SK-N-SH (cell line): ENCODE measurements around the gene TAMALIN.

Source experiments
- CHD2 ChIP-seq: fragments of 150-350 bp; IDR thresholded peaks from 2 replicates; pipeline ENCODE4 v1.6.1; 2018; ENCODE audit warnings: low read length; ENCODE audit not compliant: partially characterized antibody
- EP300 ChIP-seq, 2 experiments: IDR thresholded peaks; 2 replicates each; pipeline versions ENCODE4 v1.4.0 to v1.6.1; 2012; ENCODE audit warnings: borderline replicate concordance in 1 of 2, low read depth in 1 of 2, low read length in 1 of 2
- JUND ChIP-seq: IDR thresholded peaks from 2 replicates; pipeline ENCODE4 v1.4.0; 2012
- MXI1 ChIP-seq: IDR thresholded peaks from 2 replicates; pipeline ENCODE4 v1.6.1; 2012; ENCODE audit warnings: mild to moderate bottlenecking, low read depth, low read length, improper control_type of control experiment
- POLR2AphosphoS5 ChIP-seq: IDR thresholded peaks from 2 replicates; pipeline ENCODE4 v1.6.1; 2012; ENCODE audit warnings: low read depth, low read length
- RXRA ChIP-seq: IDR thresholded peaks from 2 replicates; pipeline ENCODE4 v1.4.0; 2012; ENCODE audit warnings: low read depth, mild to moderate bottlenecking, borderline replicate concordance
- TF ChIP-seq, protein P1 (sequence below): fragments of 150-350 bp; IDR thresholded peaks from 2 replicates; pipeline ENCODE4 v1.6.1; 2016; ENCODE audit warnings: mild to moderate bottlenecking, low read depth, low read length
- TF ChIP-seq, protein P2 (sequence below): fragments of 200-600 bp; sonication (generic); IDR thresholded peaks from 2 replicates; pipeline ENCODE4 v1.6.1; 2017; ENCODE audit warnings: antibody characterized with exemption, mild to moderate bottlenecking, moderate library complexity
- TF ChIP-seq, protein P3 (sequence below): IDR thresholded peaks from 2 replicates; pipeline ENCODE4 v1.6.1; 2012; ENCODE audit warnings: mild to moderate bottlenecking, low read depth, low read length, moderate library complexity
- TF ChIP-seq, protein P4 (sequence below): IDR thresholded peaks from 2 replicates; pipeline ENCODE4 v1.4.0; 2012; ENCODE audit warnings: low read depth
- TF ChIP-seq, protein P5 (sequence below): fragments of 150-350 bp; IDR thresholded peaks from 2 replicates; pipeline ENCODE4 v1.6.1; 2017; ENCODE audit warnings: antibody characterized with exemption, low read length, low read depth, borderline replicate concordance

DNA sequence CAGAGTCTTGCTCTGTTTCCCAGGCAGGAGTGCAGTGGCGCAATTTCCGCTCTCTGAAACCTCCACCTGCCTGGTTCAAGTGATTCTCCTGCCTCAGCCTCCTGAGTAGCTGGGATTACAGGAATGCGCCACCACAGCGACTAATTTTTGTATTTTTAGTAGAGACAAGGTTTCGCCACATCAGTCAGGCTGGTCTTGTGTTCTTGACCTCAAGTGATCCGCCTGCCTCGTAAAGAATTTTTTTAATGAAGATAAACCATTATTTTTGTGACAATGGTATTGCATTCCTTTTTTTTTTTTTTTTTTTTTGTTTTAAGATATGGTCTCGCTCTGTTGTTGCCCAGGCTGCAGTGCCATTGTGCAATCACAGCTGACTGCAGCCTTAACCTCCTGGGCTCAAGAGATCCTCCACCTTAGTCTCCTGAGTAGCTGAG, 29.4 kb upstream of the TAMALIN start:
- TF ChIP-seq, protein P1, sequence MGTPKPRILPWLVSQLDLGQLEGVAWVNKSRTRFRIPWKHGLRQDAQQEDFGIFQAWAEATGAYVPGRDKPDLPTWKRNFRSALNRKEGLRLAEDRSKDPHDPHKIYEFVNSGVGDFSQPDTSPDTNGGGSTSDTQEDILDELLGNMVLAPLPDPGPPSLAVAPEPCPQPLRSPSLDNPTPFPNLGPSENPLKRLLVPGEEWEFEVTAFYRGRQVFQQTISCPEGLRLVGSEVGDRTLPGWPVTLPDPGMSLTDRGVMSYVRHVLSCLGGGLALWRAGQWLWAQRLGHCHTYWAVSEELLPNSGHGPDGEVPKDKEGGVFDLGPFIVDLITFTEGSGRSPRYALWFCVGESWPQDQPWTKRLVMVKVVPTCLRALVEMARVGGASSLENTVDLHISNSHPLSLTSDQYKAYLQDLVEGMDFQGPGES: no peak
- TF ChIP-seq MXI1: no peak
- TF ChIP-seq, protein P2, sequence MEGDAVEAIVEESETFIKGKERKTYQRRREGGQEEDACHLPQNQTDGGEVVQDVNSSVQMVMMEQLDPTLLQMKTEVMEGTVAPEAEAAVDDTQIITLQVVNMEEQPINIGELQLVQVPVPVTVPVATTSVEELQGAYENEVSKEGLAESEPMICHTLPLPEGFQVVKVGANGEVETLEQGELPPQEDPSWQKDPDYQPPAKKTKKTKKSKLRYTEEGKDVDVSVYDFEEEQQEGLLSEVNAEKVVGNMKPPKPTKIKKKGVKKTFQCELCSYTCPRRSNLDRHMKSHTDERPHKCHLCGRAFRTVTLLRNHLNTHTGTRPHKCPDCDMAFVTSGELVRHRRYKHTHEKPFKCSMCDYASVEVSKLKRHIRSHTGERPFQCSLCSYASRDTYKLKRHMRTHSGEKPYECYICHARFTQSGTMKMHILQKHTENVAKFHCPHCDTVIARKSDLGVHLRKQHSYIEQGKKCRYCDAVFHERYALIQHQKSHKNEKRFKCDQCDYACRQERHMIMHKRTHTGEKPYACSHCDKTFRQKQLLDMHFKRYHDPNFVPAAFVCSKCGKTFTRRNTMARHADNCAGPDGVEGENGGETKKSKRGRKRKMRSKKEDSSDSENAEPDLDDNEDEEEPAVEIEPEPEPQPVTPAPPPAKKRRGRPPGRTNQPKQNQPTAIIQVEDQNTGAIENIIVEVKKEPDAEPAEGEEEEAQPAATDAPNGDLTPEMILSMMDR: no peak
- TF ChIP-seq, protein P3, sequence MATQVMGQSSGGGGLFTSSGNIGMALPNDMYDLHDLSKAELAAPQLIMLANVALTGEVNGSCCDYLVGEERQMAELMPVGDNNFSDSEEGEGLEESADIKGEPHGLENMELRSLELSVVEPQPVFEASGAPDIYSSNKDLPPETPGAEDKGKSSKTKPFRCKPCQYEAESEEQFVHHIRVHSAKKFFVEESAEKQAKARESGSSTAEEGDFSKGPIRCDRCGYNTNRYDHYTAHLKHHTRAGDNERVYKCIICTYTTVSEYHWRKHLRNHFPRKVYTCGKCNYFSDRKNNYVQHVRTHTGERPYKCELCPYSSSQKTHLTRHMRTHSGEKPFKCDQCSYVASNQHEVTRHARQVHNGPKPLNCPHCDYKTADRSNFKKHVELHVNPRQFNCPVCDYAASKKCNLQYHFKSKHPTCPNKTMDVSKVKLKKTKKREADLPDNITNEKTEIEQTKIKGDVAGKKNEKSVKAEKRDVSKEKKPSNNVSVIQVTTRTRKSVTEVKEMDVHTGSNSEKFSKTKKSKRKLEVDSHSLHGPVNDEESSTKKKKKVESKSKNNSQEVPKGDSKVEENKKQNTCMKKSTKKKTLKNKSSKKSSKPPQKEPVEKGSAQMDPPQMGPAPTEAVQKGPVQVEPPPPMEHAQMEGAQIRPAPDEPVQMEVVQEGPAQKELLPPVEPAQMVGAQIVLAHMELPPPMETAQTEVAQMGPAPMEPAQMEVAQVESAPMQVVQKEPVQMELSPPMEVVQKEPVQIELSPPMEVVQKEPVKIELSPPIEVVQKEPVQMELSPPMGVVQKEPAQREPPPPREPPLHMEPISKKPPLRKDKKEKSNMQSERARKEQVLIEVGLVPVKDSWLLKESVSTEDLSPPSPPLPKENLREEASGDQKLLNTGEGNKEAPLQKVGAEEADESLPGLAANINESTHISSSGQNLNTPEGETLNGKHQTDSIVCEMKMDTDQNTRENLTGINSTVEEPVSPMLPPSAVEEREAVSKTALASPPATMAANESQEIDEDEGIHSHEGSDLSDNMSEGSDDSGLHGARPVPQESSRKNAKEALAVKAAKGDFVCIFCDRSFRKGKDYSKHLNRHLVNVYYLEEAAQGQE: no peak
- no peak for TF ChIP-seq EP300 (IDR thresholded peaks at IDR 0.05; ENCODE audit: borderline replicate concordance in 1 of 2, low read depth in 1 of 2, low read length in 1 of 2)
- TF ChIP-seq, protein P4, sequence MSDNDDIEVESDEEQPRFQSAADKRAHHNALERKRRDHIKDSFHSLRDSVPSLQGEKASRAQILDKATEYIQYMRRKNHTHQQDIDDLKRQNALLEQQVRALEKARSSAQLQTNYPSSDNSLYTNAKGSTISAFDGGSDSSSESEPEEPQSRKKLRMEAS: no peak
- TF ChIP-seq, protein P5, sequence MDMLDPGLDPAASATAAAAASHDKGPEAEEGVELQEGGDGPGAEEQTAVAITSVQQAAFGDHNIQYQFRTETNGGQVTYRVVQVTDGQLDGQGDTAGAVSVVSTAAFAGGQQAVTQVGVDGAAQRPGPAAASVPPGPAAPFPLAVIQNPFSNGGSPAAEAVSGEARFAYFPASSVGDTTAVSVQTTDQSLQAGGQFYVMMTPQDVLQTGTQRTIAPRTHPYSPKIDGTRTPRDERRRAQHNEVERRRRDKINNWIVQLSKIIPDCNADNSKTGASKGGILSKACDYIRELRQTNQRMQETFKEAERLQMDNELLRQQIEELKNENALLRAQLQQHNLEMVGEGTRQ: no peak
- no peak for TF ChIP-seq POLR2AphosphoS5
- TF ChIP-seq CHD2: no peak
- no peak for TF ChIP-seq JUND
- TF ChIP-seq RXRA: no peak
